HG03108 (cell line): ENCODE data around the gene LNX2.

Experiments used
- ATAC-seq: cut with Tn5 transposase; IDR thresholded peaks from one replicate; pipeline ENCODE4 v1.9.1; 2021; ENCODE audit warnings: moderate library complexity; ENCODE audit not compliant: unreplicated experiment

The LNX2 gene

GRCh38 chr13:27620377-27621115 is at the start of gene LNX2:
Gene LNX2 (minus strand): TSS chr13:27620529. CDS start chr13:27581703, 38,826 bp downstream.
- ATAC-seq = peak; percentile 88

- ATAC-seq = no peak
Measured at GRCh38 chr13:27667946-27668345, 47.6 kb upstream of the LNX2 start.

- ATAC-seq = no peak
Measured at GRCh38 chr13:27666951-27667350, 46.6 kb upstream of the LNX2 start.

GRCh38 chr13:27665761-27666160 is 45.4 kb upstream of the LNX2 start:
- ATAC-seq = no peak

DNA sequence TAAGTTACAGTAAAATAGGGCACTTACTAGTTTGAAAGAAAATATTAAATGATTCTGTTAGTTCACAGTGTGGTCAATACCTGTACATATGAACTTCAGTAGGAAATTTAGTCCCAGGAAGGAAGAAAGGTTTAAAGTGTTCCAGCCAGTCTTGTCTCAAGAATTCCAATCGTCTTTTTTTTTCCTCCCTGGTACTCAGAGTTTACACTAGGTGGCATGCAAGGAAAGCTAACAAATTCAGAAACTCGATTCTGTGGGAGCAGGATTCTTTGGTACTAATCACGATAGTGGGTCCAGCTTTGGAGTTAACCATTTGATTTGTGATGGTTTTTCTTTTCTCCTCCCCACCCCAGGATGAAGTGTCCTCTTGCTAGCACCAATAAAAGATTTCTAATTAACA is 45.0 kb upstream of the LNX2 start:
- ATAC-seq = no peak

- ATAC-seq = no peak
Measured at GRCh38 chr13:27663947-27664346, 43.6 kb upstream of the LNX2 start.

- ATAC-seq = no peak
Measured at GRCh38 chr13:27662738-27663470, 42.6 kb upstream of the LNX2 start.

- no peak for ATAC-seq
Measured at GRCh38 chr13:27661017-27661416, 40.7 kb upstream of the LNX2 start.

GRCh38 chr13:27660511-27660910 is 40.2 kb upstream of the LNX2 start:
- no peak for ATAC-seq

- ATAC-seq = no peak
Measured at GRCh38 chr13:27659145-27659865, 39.0 kb upstream of the LNX2 start.

- no peak for ATAC-seq
Measured at GRCh38 chr13:27658546-27658945, 38.2 kb upstream of the LNX2 start.

GRCh38 chr13:27657724-27658123 is 37.4 kb upstream of the LNX2 start:
- no peak for ATAC-seq

DNA sequence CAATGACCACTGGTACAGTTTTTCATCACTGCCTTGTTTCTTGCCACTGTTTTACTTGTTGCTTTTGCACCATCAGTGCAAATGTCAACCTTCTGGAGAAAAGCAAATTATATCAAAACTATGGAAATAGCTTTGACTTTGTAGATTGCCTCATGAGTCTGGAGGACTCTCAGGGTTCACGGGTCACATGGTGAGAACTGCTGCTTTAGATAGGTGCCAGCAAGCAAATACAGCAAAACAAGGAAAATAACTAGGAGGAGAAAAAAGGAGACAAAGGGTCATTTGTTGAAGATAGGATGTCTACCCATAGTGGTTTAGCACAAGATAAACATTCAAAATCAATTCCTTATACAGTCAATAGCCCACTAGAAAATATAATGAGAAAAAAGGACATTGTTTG is 34.5 kb upstream of the LNX2 start:
- ATAC-seq = no peak

DNA sequence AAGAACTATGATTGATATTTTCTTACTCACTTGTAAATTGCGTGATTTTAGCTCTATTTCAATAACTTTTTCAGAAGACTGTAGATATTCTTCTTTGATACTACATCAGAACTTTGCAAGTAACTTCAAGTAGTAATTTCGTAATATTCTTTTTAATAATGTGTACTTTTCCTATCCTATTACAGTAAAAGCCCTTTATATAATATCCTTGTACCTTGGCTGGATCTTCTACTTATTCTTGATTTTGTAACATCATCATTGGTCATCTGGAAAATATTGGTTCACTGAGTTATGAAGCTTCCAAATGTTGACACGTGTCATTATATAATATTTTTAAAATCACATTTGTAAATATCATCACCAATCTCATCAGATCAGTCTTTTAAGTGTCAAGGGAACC is 33.7 kb upstream of the LNX2 start:
- ATAC-seq = no peak

DNA sequence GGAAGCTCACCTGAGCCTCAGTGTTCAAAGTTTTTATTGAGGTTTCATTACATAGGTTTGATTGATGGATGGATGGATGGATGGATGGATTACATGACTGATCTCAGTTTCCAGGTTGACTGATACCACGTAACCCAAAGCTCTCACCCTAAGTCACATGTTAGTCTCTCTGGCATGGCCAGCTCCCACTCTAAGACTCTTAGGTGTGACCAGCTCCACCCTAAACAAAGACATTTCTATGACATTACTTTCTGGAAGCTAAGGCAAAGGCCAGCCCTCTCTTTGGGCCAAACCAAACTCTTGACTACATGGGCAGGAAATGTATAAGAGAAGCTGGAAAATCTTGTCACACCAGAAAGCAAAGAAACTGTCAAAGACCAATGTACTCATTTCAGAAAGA is 30.0 kb upstream of the LNX2 start:
- no peak for ATAC-seq

GRCh38 chr13:27644302-27644701 is 24.0 kb upstream of the LNX2 start:
- no peak for ATAC-seq

DNA sequence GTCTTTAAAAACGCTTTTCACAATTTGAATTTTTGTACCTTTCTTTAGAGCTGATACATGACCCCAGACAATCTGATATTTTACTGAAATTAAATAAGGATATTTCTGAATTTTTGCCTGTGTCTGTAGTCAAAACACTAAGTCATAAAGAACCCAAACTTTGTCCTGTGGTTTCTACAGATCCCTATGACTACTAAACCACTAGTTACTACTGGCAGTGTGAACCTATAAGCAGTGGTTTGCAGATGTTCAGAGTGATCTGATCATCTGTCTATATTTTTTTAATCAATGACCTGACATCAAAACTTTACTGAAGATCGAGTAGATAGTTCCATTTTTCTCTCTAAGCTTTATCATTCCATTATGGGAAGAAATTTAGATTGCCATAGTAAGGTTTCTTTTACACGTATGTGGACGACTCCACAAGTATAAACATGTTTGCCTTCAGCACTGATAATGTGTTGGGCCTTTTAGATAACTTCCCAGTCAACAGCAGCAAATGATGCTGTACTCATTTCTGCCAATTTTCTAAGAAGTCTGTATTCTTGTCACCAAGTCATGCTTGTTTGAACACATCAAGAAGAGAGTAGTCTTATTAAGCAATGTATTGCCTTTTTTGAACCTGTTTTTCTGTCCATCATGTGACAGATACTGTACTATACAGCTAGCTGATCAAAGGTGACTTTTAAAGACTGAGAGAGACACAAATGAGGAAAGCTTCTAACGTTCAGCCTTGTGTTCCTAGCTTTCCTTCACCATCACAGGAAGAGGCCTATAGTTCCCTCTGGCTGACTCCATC is 23.2 kb upstream of the LNX2 start:
- no peak for ATAC-seq

DNA sequence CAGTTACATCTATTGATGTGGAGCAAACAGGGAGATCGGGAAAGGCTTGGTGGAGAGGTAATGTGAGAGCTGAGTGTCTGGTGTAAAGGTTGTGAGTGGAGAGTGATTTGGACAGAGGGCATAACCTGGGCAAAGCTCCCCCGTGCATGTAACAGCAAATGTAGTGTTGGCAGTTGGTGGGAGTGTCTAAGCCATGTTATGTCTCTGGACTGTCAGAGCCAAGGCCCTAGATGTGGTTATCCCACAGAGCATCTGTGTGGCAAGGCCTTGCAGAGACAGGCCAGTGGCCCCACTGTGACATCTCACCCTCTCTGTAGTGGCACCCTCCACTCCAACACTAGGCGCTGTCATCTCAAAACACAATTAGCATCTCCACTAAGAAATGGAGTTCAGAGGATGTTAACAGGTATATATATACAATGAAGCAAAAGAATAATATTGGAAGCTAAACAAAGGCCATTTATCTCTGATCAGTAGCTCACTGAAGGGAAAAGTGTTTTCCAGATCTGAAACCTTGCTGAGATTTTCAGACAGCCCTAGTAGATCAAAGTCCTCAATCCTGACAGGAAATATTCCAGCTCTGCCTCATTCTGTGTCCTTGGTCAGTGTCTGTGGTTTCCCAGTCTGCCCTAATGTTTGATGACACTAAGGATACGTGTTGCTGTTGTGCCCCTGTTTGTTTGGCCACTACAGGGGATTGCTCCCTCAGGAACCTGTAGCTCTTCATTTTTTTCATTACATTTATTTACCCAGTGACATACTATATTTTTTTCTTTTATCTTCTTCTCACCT is 21.6 kb upstream of the LNX2 start:
- no peak for ATAC-seq

DNA sequence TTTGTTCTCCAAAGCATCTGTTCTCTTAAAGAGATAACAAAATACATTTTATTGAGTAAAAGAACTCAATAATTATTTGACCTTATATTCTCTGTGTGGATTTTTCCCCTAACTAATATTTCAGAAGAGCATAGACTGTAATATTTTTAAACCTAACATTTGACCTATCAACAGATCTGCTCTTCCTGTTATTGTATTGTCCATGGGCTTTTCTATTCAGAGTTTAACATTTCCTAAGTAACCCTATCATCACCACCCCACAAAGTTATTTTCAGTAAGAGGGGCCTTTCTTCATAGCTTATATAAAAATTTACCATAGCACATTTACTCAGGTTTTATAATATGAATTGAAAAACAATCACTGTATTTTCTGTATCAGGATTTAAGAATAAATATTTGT is 18.9 kb upstream of the LNX2 start:
- ATAC-seq = no peak

GRCh38 chr13:27638521-27638920 is 18.2 kb upstream of the LNX2 start:
- ATAC-seq = no peak
